Measurements from ENCODE around the gene PTGER2. TPM values are rescaled to one million over a fixed set of nuclear protein-coding genes. Genes with fewer than 3 reads are reported as not detected.

The PTGER2 gene
- total RNA-seq, 6 experiments from 2014 or later = 0.28 to 0.73 (median 0.37) TPM

- H3K4me1 Mint-ChIP-seq (ENCODE audit: low read depth) = peaks cover 64% of the 10 kb centered on the region
- H3K27ac Mint-ChIP-seq = no peak overlapping the region
- H3K9me3 Mint-ChIP-seq = no peaks in the 10 kb centered on the region
- TF ChIP-seq CTCF (IDR thresholded peaks at IDR 0.05) = no peak
- no peak for DNase-seq
- H3K36me3 Mint-ChIP-seq (ENCODE audit: low read depth) = no peaks in the 10 kb centered on the region
- H3K4me3 Mint-ChIP-seq = no peak overlapping the region
- peaks cover 1% of the 10 kb centered on the region; the same call in 1 of the 2 replicates for H3K27me3 Mint-ChIP-seq (ENCODE audit: insufficient read depth)
Measured at GRCh38 chr14:52332269-52332668, 18.2 kb downstream of the PTGER2 start.

DNA sequence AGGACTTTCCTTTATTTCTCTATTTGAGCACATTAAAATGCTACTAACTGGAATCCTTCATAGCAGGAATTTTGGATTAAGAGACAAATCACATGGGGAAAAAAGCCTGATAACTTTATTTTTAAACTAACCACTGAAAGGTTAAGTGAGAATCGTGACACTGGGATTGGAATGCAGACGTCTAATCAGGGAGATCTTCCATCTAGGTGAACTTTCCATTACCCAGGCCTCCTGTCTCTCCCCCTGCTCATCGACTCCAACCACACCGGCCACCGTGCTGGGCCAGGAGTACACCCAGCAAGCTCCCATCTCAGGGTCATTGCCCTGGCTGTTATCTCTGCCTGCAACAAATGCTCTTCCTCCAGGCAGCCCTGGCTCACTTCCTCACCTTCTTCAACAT, 19.0 kb downstream of the PTGER2 start:
- Mint-ChIP-seq H3K27me3 (ENCODE audit: insufficient read depth) (peaks cover 1% of the 10 kb centered on the region; the same call in 1 of the 2 replicates), H3K36me3 (ENCODE audit: low read depth) (no peaks in the 10 kb centered on the region), H3K9me3 (no peaks in the 10 kb centered on the region), H3K4me3 (no peak overlapping the region; the same call in 1 of the 2 replicates), H3K27ac (no peak overlapping the region), H3K4me1 (ENCODE audit: low read depth) (peaks cover 56% of the 10 kb centered on the region)
- no peak for TF ChIP-seq CTCF (IDR thresholded peaks at IDR 0.05)
- no peak for DNase-seq

GRCh38 chr14:52333823-52334657, 19.9 kb downstream of the PTGER2 start:
- no peak for DNase-seq
- H3K9me3 Mint-ChIP-seq = no peaks in the 10 kb centered on the region
- no peak overlapping the region for H3K4me3 Mint-ChIP-seq
- H3K27ac Mint-ChIP-seq = no peak overlapping the region
- peaks cover 1% of the 10 kb centered on the region; the same call in 1 of the 2 replicates for H3K27me3 Mint-ChIP-seq (ENCODE audit: insufficient read depth)
- no peak for TF ChIP-seq CTCF (IDR thresholded peaks at IDR 0.05)
- H3K4me1 Mint-ChIP-seq (ENCODE audit: low read depth) = peaks cover 47% of the 10 kb centered on the region
- H3K36me3 Mint-ChIP-seq (ENCODE audit: low read depth) = no peaks in the 10 kb centered on the region

DNA sequence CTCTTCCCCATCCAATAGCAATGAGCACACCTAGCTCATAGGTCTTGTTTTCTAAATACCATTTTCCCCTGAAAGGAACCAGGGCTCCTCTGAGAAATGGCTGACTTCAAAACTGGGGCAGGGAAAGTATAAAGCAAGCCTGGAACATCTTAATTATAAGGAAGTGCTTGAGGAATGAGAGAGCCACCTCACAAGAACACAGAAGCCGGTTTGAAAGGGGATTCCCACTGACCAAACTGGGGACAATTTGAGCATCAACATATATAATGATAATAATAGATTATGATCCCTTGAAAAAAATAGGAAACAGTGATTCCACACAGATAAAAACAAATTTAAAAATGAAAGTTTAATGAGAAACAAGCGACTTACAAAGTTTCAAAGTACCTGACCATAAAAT, 22.1 kb downstream of the PTGER2 start:
- Mint-ChIP-seq H3K9me3 (no peaks in the 10 kb centered on the region), H3K4me1 (ENCODE audit: low read depth) (peaks cover 36% of the 10 kb centered on the region), H3K27me3 (ENCODE audit: insufficient read depth) (peaks cover 1% of the 10 kb centered on the region; the same call in 1 of the 2 replicates), H3K27ac (no peak overlapping the region), H3K4me3 (no peak overlapping the region), H3K36me3 (ENCODE audit: low read depth) (no peaks in the 10 kb centered on the region)
- DNase-seq = no peak
- no peak for TF ChIP-seq CTCF (IDR thresholded peaks at IDR 0.05)

GRCh38 chr14:52338051-52338681, 24.1 kb downstream of the PTGER2 start:
- H3K9me3 Mint-ChIP-seq = no peaks in the 10 kb centered on the region
- no peak overlapping the region for H3K4me3 Mint-ChIP-seq
- no peak for TF ChIP-seq CTCF (IDR thresholded peaks at IDR 0.05)
- H3K36me3 Mint-ChIP-seq (ENCODE audit: low read depth) = no peaks in the 10 kb centered on the region
- H3K27me3 Mint-ChIP-seq (ENCODE audit: insufficient read depth) = peaks cover under 1% of the 10 kb centered on the region; the same call in 1 of the 2 replicates
- peaks cover 34% of the 10 kb centered on the region for H3K4me1 Mint-ChIP-seq (ENCODE audit: low read depth)
- H3K27ac Mint-ChIP-seq = peak overlapping the region; percentile 41; the same call in 1 of the 2 replicates
- peak; percentile 38 for DNase-seq

Data from HFFc6 (cell line).